GM20000 (cell line): ENCODE results near the gene IMMT.

Experiments used
- DNase-seq: peaks from one replicate; pipeline ENCODE4 v3.0.0; 2012; ENCODE audit warnings: low spot score
- TF ChIP-seq, protein P1 (sequence below): IDR thresholded peaks from 2 replicates; pipeline ENCODE4 v1.5.1; 2012; ENCODE audit warnings: mild to moderate bottlenecking, control low read depth; ENCODE audit errors: extremely low read depth, missing control alignments

The IMMT gene

DNA sequence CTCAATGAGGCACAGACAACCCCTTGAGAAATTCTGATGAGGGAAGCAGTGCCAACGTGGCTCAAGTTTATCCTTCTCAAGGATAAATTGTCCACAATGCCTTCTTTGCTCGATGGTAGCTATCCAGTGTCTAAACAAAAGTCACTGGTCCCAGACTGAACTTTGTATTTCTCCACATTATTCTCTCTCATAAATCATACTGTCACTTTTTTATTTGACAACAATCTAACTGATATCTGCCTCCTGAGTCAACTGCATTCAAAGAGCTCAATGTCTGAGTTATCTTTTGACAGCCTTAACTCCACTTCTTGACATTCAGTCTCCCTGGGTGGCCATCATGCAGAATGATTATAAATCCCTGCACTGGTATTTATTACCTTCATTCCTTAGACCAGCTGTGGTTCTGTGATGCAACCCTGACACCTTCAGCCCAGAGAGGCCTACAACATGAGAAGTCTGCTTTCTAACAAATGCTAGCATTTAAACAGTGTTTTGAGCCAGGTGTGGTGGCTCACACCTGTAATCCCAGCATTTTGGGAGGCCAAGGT is 38.2 kb downstream of the IMMT start:
- DNase-seq: no peak
- TF ChIP-seq, protein P1, sequence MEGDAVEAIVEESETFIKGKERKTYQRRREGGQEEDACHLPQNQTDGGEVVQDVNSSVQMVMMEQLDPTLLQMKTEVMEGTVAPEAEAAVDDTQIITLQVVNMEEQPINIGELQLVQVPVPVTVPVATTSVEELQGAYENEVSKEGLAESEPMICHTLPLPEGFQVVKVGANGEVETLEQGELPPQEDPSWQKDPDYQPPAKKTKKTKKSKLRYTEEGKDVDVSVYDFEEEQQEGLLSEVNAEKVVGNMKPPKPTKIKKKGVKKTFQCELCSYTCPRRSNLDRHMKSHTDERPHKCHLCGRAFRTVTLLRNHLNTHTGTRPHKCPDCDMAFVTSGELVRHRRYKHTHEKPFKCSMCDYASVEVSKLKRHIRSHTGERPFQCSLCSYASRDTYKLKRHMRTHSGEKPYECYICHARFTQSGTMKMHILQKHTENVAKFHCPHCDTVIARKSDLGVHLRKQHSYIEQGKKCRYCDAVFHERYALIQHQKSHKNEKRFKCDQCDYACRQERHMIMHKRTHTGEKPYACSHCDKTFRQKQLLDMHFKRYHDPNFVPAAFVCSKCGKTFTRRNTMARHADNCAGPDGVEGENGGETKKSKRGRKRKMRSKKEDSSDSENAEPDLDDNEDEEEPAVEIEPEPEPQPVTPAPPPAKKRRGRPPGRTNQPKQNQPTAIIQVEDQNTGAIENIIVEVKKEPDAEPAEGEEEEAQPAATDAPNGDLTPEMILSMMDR: no peak

DNA sequence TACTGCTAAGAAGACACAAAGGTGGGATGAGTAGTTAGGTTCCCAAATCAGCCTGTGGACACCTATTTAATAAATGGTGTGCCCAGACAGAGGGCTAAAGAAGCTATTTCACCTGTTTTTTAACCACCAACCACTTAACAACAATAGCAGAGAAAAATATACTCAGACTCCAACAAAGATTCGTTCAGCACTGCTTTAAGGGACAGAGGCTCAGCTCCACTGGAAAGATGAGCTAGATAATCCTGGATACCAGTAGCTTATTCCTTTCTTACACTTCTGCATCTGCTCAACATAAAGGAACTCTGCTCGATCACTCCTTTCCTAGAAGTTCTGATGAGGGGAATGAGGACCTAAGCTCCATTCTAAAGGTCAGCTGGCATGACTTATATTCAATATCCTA is 44.8 kb downstream of the IMMT start:
- DNase-seq: no peak
- TF ChIP-seq, protein P1: no peak

DNA sequence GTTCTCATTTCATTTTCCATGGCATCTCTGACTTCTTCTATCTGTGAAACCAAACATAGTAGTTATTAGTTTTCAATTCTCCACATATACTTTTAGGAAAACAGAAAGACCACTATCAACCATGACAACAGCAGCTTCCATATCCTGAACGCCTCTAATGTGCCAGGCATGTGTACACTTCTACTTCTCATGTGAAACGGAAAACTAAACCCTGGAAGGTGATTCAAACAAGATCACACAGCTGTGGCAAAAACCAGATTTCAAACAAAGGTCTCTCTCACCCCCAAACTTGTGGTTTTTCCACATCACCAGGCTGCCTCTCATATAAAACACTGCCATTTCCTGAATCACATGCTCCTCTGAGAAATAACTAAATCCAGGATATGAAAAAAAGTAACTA is 47.5 kb downstream of the IMMT start:
- DNase-seq: no peak
- TF ChIP-seq, protein P1: no peak

DNA sequence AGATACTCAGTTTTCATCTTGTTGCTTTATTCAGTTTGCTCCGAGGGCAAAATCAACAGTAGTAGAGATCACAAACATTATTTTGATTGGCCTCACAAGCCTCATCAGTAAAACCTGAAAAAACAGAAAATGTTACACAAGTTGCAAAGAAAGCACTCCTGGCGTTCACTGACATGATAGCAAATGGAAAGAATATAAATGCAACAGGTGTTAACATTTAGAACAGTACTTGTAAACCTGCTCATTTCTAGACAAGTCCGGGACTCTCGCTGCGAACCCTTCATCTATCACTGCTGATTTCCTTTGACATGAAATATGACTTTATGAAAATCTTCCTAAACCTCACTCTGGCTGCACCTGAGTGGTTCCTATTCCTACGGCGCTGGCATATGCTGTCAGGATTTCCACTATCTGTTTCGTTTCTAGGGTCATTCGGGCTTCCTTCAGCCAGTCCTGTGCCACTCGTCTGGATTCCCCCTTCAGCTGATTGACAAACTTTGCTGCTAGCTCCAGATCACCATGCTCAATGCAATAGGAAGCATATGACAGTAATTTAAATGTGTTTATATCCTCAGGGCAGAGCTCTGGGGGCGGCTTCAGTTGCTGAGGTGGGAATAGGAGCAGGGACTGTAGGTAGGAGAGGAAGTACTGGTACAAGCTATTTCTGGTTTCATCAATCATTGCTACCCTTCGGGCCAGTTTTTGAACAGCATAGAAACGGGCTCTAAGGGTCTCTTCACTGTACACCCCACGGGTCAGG is 51.2 kb downstream of the IMMT start:
- no peak for DNase-seq

DNA sequence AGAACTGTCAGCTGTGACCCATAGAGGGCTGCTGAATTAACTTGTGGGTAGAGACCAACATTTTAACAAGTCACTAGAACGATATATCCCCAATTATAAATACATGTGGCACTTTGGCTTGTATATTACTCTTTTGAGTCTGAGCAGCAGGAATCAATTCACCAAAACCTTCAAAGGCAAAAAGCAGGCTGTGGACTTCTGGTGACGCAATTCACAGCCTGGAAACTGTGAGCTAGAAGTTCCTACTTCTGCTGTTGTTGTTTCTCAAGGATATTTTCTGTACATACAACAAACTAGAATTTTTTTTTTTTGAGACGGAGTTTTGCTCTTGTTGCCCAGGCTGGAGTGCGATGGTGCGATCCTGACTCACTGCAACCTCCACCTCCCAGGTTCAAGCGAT is 52.0 kb downstream of the IMMT start:
- TF ChIP-seq, protein P1: no peak

More for the DNA sequence above, 51.2 kb downstream of the IMMT start:
- TF ChIP-seq, protein P1: no peak

DNA sequence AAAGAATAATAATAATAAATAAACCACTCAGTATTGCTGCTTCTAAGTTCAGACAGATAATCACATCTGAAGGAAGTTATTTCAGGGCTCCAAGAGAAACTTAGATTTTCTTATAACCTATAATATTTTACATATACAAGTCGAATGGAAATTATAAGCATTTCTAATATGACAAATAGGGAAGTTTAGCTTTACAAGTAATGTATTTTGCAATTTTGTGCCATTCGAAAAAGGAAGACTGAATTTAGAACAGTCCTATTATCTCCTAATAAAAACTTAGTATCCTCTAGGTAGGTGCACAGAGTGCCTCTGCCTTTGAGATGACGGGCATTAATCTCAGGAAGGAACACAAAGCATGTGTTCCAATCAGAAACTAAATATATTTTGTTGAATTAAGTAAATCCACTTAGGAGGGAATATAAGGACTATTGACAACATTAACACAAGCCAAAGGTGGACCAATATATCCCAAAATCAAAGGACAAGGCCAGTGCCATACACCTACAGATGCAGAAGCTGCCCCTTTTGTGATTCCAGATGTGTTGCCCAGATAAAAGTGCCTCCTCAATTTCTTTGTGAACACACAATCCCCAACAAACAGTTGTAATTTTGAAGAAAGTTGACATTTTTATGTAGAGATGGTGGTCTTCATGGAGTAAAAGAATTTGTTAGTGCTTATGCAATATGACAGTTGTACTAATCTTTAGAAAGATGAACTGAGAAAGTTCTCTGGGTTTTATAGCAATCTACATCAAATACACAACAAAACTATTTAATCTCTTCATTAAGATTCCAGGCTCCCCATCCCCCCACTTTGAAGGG is 52.6 kb downstream of the IMMT start:
- DNase-seq: no peak
- TF ChIP-seq, protein P1: no peak

More for the DNA sequence above, 52.0 kb downstream of the IMMT start:
- DNase-seq: no peak

DNA sequence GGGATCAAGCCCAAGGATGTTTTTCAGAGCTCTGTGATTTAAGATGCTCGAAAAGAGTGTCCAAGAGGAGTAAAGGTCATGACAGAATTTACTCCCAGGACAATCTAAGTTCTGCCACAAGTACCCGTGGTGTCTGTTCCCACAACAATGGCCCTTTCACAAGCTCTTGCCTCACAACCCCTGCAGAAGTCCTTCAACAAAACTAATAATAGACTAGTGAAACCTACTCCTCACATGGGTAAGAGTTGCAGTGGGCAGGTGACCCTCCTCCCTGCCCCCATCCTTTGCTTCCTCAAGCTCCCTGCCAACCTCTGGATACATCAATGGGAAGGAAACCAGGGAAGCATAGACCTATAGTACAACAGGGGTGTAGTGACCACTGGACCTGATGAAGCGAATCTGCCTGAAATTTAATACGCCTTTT is 54.3 kb downstream of the IMMT start:
- TF ChIP-seq, protein P1: no peak
- no peak for DNase-seq
